ENCODE data around the gene FGFR2. TPM values are rescaled to one million over a fixed set of nuclear protein-coding genes. Genes with fewer than 3 reads are reported as not detected.

The FGFR2 gene
- total RNA-seq, 2 experiments from 2014 or later = not detected

GRCh38 chr10:121497513-121498470 is 100.5 kb downstream of the FGFR2 start:
- no peak for DNase-seq
- H3K4me1 Mint-ChIP-seq (ENCODE audit: low read depth) = no peaks in the 10 kb centered on the region
- H3K27ac Mint-ChIP-seq = no peak overlapping the region
- POLR2A ChIA-PET = interaction anchor here (1.0 kb wide), 1 partner anchor 12 kb away, joined by 4 read pairs; no protein-coding TSS in a partner anchor
- H3K36me3 Mint-ChIP-seq (ENCODE audit: low read depth) = no peaks in the 10 kb centered on the region
- no peak for TF ChIP-seq CTCF (IDR thresholded peaks at IDR 0.05)
- no peaks in the 10 kb centered on the region for H3K9me3 Mint-ChIP-seq
- no peak for ATAC-seq
- no peak overlapping the region for H3K4me3 Mint-ChIP-seq
- H3K27me3 Mint-ChIP-seq = no peaks in the 10 kb centered on the region
- intact Hi-C loops (cut with micrococcal nuclease) = no loop called here
- CTCF ChIA-PET = no interaction called here

GRCh38 chr10:121495719-121496118 is 102.5 kb downstream of the FGFR2 start:
- Mint-ChIP-seq H3K4me1 (ENCODE audit: low read depth) (no peaks in the 10 kb centered on the region), H3K27ac (no peak overlapping the region), H3K36me3 (ENCODE audit: low read depth) (no peaks in the 10 kb centered on the region), H3K27me3 (no peaks in the 10 kb centered on the region), H3K4me3 (no peak overlapping the region), H3K9me3 (no peaks in the 10 kb centered on the region)
- POLR2A ChIA-PET = interaction anchor here (0.6 kb wide), 2 partner anchors 130 to 159 kb away, joined by 3 to 5 read pairs; no protein-coding TSS in a partner anchor
- CTCF ChIA-PET = interaction anchor here (0.6 kb wide), 1 partner anchor 107 kb away, joined by 3 read pairs; no protein-coding TSS in a partner anchor
- no peak for TF ChIP-seq CTCF (IDR thresholded peaks at IDR 0.05)
- ATAC-seq (no peak), DNase-seq (no peak)
- intact Hi-C loops (cut with micrococcal nuclease) = no loop called here

- ChIA-PET POLR2A (no interaction called here), CTCF (no interaction called here)
- DNase-seq = no peak
- Mint-ChIP-seq H3K4me3 (no peak overlapping the region), H3K36me3 (ENCODE audit: low read depth) (no peaks in the 10 kb centered on the region), H3K9me3 (no peaks in the 10 kb centered on the region), H3K27ac (no peak overlapping the region), H3K27me3 (peaks cover 3% of the 10 kb centered on the region), H3K4me1 (ENCODE audit: low read depth) (no peaks in the 10 kb centered on the region)
- TF ChIP-seq CTCF (IDR thresholded peaks at IDR 0.05) = no peak
- intact Hi-C loops (cut with micrococcal nuclease) = no loop called here
- no peak for ATAC-seq
Observed at GRCh38 chr10:121494296-121494695, 103.9 kb downstream of the FGFR2 start.

- H3K36me3 Mint-ChIP-seq (ENCODE audit: low read depth) = no peaks in the 10 kb centered on the region
- TF ChIP-seq CTCF (IDR thresholded peaks at IDR 0.05) = no peak
- H3K27me3 Mint-ChIP-seq = peaks cover 3% of the 10 kb centered on the region
- no peak for ATAC-seq
- no peaks in the 10 kb centered on the region for H3K4me1 Mint-ChIP-seq (ENCODE audit: low read depth)
- ChIA-PET CTCF (no interaction called here), POLR2A (no interaction called here)
- no peak overlapping the region for H3K4me3 Mint-ChIP-seq
- no peak overlapping the region for H3K27ac Mint-ChIP-seq
- intact Hi-C loops (cut with micrococcal nuclease) = no loop called here
- no peaks in the 10 kb centered on the region for H3K9me3 Mint-ChIP-seq
- DNase-seq = no peak
Observed at GRCh38 chr10:121493521-121493920, 104.7 kb downstream of the FGFR2 start.

GRCh38 chr10:121490871-121491519 is 107.2 kb downstream of the FGFR2 start:
- H3K4me3 Mint-ChIP-seq = no peak overlapping the region
- H3K4me1 Mint-ChIP-seq (ENCODE audit: low read depth) = no peaks in the 10 kb centered on the region
- H3K9me3 Mint-ChIP-seq = no peaks in the 10 kb centered on the region
- intact Hi-C loops (cut with micrococcal nuclease) = no loop called here
- POLR2A ChIA-PET = no interaction called here
- no peak for ATAC-seq
- H3K27me3 Mint-ChIP-seq = peaks cover 3% of the 10 kb centered on the region
- CTCF ChIA-PET = no interaction called here
- no peak for TF ChIP-seq CTCF (IDR thresholded peaks at IDR 0.05)
- no peak for DNase-seq
- H3K27ac Mint-ChIP-seq = no peak overlapping the region
- H3K36me3 Mint-ChIP-seq (ENCODE audit: low read depth) = no peaks in the 10 kb centered on the region

Measured in activated CD8-positive, alpha-beta T cell treated with anti-CD3 and anti-CD28 coated beads for 36 hours (primary cell).